Transverse colon (tissue), 4 donors: ENCODE data around the gene FSCN2.
A peak's percentile ranks its signal among the peaks of the same experiment; 100 is the strongest.

Experiments
- CTCF ChIP-seq, 5 experiments: fragments of 200-600 bp in 3 of 5; fragments of 450-650 bp in 2 of 5; sonication (generic) in 3 of 5; IDR thresholded peaks; 1 replicate in 2 of 5; 2 replicates in 3 of 5; pipeline ENCODE4 v1.5.1; 2016 to 2017; ENCODE audit warnings: antibody characterized with exemption in 5 of 5, inconsistent platforms in 3 of 5, mild to moderate bottlenecking in 2 of 5, moderate library complexity in 1 of 5
- EP300 ChIP-seq: sonication (generic); formaldehyde crosslinking; IDR thresholded peaks from one replicate; pipeline ENCODE4 v1.6.1; 2017; ENCODE audit warnings: antibody characterized with exemption, low read depth
- POLR2A ChIP-seq: fragments of 450-650 bp; IDR thresholded peaks from one replicate; pipeline ENCODE4 v1.6.1; 2016; ENCODE audit warnings: antibody characterized with exemption, mild to moderate bottlenecking, moderate library complexity
- POLR2AphosphoS5 ChIP-seq, 3 donors: sonication (generic); formaldehyde crosslinking; IDR thresholded peaks; one replicate each; pipeline ENCODE4 v1.6.1; 2016; ENCODE audit warnings: antibody characterized with exemption in 3 of 3

GRCh38 chr17:81566461-81567126 is 38.4 kb downstream of the FSCN2 start:
- no peak for TF ChIP-seq CTCF (IDR thresholded peaks at IDR 0.05)
- TF ChIP-seq EP300: no peak
- peak; percentile 41 to 54 (median 53) for TF ChIP-seq POLR2AphosphoS5 (IDR thresholded peaks at IDR 0.05)
- no peak for TF ChIP-seq POLR2A
